ENCODE data around the gene MAP1LC3B2.
"Not testable (repeated sequence)": the region's sequence is repeated elsewhere in the genome, so short reads cannot be mapped to it uniquely, and the experiment has no call there.

MAP1LC3B2 gene

DNA sequence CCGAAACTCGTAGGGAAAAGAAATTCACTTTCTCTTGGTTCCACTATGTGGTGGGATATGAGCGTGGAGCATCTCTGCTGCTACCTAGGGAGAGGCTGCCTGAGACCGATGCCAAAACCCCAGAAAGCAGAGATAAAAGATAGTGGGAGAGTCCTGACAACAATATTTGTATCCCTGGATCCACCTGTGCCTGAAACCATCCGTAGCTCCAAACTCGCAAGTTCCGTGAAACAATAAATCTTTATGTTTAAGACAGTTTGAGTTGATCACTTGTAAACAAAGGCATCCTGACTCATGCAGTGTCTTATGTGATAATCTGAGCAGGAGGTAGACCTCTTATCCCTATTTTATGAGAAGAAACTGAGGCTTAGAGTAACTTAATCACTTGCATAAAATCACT is 2.9 kb downstream of the MAP1LC3B2 start:
- H3K4me2 ChIP-seq: no peak overlapping the region
- H4K20me1 ChIP-seq (ENCODE audit: insufficient read depth): no peaks in the 10 kb centered on the region
- no peaks in the 10 kb centered on the region for H3K27me3 ChIP-seq (ENCODE audit: insufficient read depth, low read depth)
- no peak overlapping the region for H2AFZ ChIP-seq (ENCODE audit: low read depth)
- peaks cover 37% of the 10 kb centered on the region for H3K4me1 ChIP-seq (ENCODE audit: low read depth, poor library complexity, severe bottlenecking)
- H3K9ac ChIP-seq: no peak overlapping the region
- TF ChIP-seq, protein P1, sequence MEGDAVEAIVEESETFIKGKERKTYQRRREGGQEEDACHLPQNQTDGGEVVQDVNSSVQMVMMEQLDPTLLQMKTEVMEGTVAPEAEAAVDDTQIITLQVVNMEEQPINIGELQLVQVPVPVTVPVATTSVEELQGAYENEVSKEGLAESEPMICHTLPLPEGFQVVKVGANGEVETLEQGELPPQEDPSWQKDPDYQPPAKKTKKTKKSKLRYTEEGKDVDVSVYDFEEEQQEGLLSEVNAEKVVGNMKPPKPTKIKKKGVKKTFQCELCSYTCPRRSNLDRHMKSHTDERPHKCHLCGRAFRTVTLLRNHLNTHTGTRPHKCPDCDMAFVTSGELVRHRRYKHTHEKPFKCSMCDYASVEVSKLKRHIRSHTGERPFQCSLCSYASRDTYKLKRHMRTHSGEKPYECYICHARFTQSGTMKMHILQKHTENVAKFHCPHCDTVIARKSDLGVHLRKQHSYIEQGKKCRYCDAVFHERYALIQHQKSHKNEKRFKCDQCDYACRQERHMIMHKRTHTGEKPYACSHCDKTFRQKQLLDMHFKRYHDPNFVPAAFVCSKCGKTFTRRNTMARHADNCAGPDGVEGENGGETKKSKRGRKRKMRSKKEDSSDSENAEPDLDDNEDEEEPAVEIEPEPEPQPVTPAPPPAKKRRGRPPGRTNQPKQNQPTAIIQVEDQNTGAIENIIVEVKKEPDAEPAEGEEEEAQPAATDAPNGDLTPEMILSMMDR (conservative IDR thresholded peaks at IDR 0.05; ENCODE audit: low read depth, low read length): no peak
- no peaks in the 10 kb centered on the region for H3K79me2 ChIP-seq (ENCODE audit: insufficient read depth, low read depth)
- H3K27ac ChIP-seq: no peak overlapping the region
- H3K36me3 ChIP-seq (ENCODE audit: insufficient read depth): no peaks in the 10 kb centered on the region
- H3K4me3 ChIP-seq (IDR thresholded peaks at IDR 0.05; ENCODE audit: insufficient read depth, low read depth, low read length): no peak overlapping the region

DNA sequence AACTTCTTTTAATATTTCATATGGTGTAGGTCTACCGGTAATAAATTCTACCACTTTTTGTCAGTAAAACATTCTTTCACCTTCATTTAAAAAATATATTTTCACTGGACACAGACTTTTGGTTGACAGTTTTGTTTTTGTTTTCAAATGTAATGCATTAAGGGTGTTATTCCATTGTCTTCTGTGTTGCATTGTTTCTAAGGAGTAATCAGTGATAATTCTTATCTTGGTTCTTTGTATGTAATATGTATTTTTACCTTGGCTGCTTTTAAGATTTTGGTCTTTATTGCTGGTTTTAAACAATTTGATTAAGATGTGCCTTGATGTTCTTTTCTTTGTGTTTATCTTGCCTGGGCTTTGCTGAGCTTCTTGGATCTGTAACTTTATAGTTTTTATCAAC is 4.1 kb downstream of the MAP1LC3B2 start:
- Histone ChIP-seq H3K4me3 (IDR thresholded peaks at IDR 0.05; ENCODE audit: insufficient read depth, low read depth, low read length) (no peak overlapping the region), H2AFZ (ENCODE audit: low read depth) (no peak overlapping the region), H4K20me1 (ENCODE audit: insufficient read depth) (no peaks in the 10 kb centered on the region), H3K27me3 (ENCODE audit: insufficient read depth, low read depth) (no peaks in the 10 kb centered on the region), H3K9ac (no peak overlapping the region), H3K36me3 (ENCODE audit: insufficient read depth) (no peaks in the 10 kb centered on the region), H3K79me2 (ENCODE audit: insufficient read depth, low read depth) (no peaks in the 10 kb centered on the region), H3K4me2 (no peak overlapping the region), H3K4me1 (ENCODE audit: low read depth, poor library complexity, severe bottlenecking) (peaks cover 26% of the 10 kb centered on the region), H3K27ac (no peak overlapping the region)
- TF ChIP-seq, protein P1 (conservative IDR thresholded peaks at IDR 0.05; ENCODE audit: low read depth, low read length): no peak

DNA sequence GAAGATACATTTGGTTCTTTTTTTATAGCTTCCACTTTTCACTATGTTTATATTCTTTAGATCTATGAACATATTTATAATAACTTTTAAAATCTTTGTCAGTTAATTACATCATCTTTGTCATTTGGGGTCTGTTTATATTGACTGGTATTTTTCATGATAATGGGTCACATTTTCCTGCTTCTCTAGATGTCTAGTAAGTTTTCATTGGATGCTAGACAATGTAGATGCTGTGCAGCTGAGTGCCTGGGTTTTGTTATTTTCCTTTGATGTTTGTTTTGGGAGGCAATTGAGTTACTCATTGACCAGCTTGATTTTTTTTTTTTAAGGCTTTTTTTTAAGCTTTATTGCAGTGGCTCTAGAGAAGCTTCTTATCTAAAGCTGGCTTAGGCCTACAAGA is 4.9 kb downstream of the MAP1LC3B2 start:
- Histone ChIP-seq H3K79me2 (ENCODE audit: insufficient read depth, low read depth) (no peaks in the 10 kb centered on the region), H2AFZ (ENCODE audit: low read depth) (no peak overlapping the region), H3K4me3 (IDR thresholded peaks at IDR 0.05; ENCODE audit: insufficient read depth, low read depth, low read length) (no peak overlapping the region), H3K36me3 (ENCODE audit: insufficient read depth) (no peaks in the 10 kb centered on the region), H4K20me1 (ENCODE audit: insufficient read depth) (no peaks in the 10 kb centered on the region), H3K4me1 (ENCODE audit: low read depth, poor library complexity, severe bottlenecking) (peaks cover 19% of the 10 kb centered on the region), H3K27ac (no peak overlapping the region), H3K9ac (no peak overlapping the region), H3K27me3 (ENCODE audit: insufficient read depth, low read depth) (no peaks in the 10 kb centered on the region), H3K4me2 (no peak overlapping the region)
- TF ChIP-seq, protein P1 (conservative IDR thresholded peaks at IDR 0.05; ENCODE audit: low read depth, low read length): no peak

DNA sequence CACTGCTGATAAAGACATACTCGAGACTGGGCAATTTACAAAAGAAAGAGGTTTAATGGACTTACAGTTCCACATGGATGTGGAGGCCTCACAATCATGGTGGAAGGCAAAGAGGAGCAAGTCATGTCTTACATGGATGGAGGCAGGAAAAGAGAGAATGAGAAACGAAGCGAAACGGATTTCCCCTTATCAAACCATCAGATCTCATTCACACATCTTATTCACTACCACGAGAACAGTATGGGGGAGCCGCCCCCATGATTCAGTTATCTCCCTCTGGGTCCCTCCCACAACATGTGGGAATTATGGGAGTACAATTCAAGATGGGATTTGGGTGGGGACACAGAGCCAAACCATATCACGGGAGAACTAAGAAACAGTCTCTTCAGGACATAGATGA is 6.0 kb downstream of the MAP1LC3B2 start:
- not testable (repeated sequence) for H4K20me1 ChIP-seq (ENCODE audit: insufficient read depth); H3K4me3 ChIP-seq (IDR thresholded peaks at IDR 0.05; ENCODE audit: insufficient read depth, low read depth, low read length); H3K9ac ChIP-seq; H3K4me2 ChIP-seq; H3K36me3 ChIP-seq (ENCODE audit: insufficient read depth); H3K79me2 ChIP-seq (ENCODE audit: insufficient read depth, low read depth); H2AFZ ChIP-seq (ENCODE audit: low read depth); H3K27ac ChIP-seq; H3K27me3 ChIP-seq (ENCODE audit: insufficient read depth, low read depth)
- peaks cover 17% of the 10 kb centered on the region for H3K4me1 ChIP-seq (ENCODE audit: low read depth, poor library complexity, severe bottlenecking)

DNA sequence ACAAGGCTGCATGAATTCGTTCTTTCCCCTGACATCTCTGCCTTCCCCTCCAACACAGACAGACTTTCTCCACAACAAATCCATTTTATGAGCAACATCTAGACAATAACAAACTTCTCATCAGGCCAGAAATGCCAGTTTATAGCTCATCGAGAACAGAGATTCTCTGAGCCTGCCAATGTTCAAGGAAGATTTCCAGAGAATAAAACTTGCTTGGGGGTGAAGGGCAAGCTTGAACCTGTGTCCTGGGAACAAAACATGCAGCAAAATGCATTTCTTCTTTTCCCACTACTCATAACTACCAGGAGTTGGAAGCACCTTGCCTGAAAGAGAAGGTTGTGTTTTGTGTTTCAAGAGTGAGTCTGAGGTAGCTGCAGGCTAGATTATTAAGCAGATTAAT is 6.8 kb downstream of the MAP1LC3B2 start:
- H3K79me2 ChIP-seq (ENCODE audit: insufficient read depth, low read depth): no peaks in the 10 kb centered on the region
- H3K4me3 ChIP-seq (IDR thresholded peaks at IDR 0.05; ENCODE audit: insufficient read depth, low read depth, low read length): no peak overlapping the region
- no peak overlapping the region for H3K4me2 ChIP-seq
- no peaks in the 10 kb centered on the region for H4K20me1 ChIP-seq (ENCODE audit: insufficient read depth)
- peaks cover 10% of the 10 kb centered on the region for H3K4me1 ChIP-seq (ENCODE audit: low read depth, poor library complexity, severe bottlenecking)
- H3K36me3 ChIP-seq (ENCODE audit: insufficient read depth): no peaks in the 10 kb centered on the region
- no peak overlapping the region for H3K9ac ChIP-seq
- TF ChIP-seq, protein P1 (conservative IDR thresholded peaks at IDR 0.05; ENCODE audit: low read depth, low read length): no peak
- no peaks in the 10 kb centered on the region for H3K27me3 ChIP-seq (ENCODE audit: insufficient read depth, low read depth)
- no peak overlapping the region for H2AFZ ChIP-seq (ENCODE audit: low read depth)
- no peak overlapping the region for H3K27ac ChIP-seq

Data from KMS-11 (cell line).